Measurements from ENCODE around the gene SLC35G1. TPM values are rescaled to one million over a fixed set of nuclear protein-coding genes. Genes with fewer than 3 reads are reported as not detected.

The SLC35G1 gene
- total RNA-seq, 1 experiment from 2014 or later, result 3.6 TPM

GRCh38 chr10:93917821-93918220 lies 24.0 kb downstream of the SLC35G1 start:
- TF ChIP-seq CTCF (IDR thresholded peaks at IDR 0.05; ENCODE audit: unreplicated experiment), result no peak
- no peaks in the 10 kb centered on the region for H3K9me3 Mint-ChIP-seq (ENCODE audit: low read depth, unreplicated experiment)
- no TSS peak for BruUV-seq (replicated peaks)
- H3K4me3 Mint-ChIP-seq (ENCODE audit: low read depth, unreplicated experiment), result no peak overlapping the region
- H3K27ac Mint-ChIP-seq (ENCODE audit: unreplicated experiment), result no peak overlapping the region
- H3K27me3 Mint-ChIP-seq (ENCODE audit: unreplicated experiment), result no peaks in the 10 kb centered on the region
- H3K36me3 Mint-ChIP-seq (ENCODE audit: insufficient read depth, unreplicated experiment), result no peaks in the 10 kb centered on the region
- CTCF ChIA-PET, result interaction anchor here (0.7 to 2.4 kb wide), 3 partner anchors 11 to 403 kb away, joined by 3 to 38 read pairs (median 3); no protein-coding TSS in a partner anchor
- intact Hi-C loops (cut with micrococcal nuclease; ENCODE audit: unreplicated experiment), result loop anchor here (5.0 to 10.0 kb wide), 2 partner anchors 309 to 527 kb away; no protein-coding TSS in a partner anchor
- no peak for DNase-seq
- no peaks in the 10 kb centered on the region for H3K4me1 Mint-ChIP-seq (ENCODE audit: low read depth, unreplicated experiment)

DNA sequence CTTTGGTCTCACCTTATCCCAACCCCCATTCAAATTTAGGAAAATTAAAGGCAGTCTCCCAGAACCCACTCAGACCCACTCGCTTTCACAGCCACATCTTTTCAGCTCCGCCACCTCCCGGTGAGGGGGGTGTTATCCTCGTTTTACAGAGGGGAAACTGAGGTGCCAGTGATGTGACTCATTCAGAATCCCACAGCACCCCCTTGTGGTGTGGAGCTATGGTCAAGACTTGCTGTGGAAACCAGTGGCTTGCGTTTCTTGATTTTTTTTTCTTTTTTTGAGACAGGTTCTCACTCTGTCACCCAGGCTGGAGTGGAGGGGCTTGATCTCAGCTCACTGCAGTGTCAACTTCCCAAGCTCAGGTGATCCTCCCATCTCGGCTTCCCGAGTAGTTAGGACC lies 27.6 kb downstream of the SLC35G1 start:
- CTCF ChIA-PET, result no interaction called here
- no TSS peak for BruUV-seq (replicated peaks)
- no peaks in the 10 kb centered on the region for H3K4me1 Mint-ChIP-seq (ENCODE audit: low read depth, unreplicated experiment)
- peak; percentile 11 for DNase-seq
- intact Hi-C loops (cut with micrococcal nuclease; ENCODE audit: unreplicated experiment), result no loop called here
- no peaks in the 10 kb centered on the region for H3K27me3 Mint-ChIP-seq (ENCODE audit: unreplicated experiment)
- no peak overlapping the region for H3K4me3 Mint-ChIP-seq (ENCODE audit: low read depth, unreplicated experiment)
- TF ChIP-seq CTCF (IDR thresholded peaks at IDR 0.05; ENCODE audit: unreplicated experiment), result no peak
- no peak overlapping the region for H3K27ac Mint-ChIP-seq (ENCODE audit: unreplicated experiment)
- H3K36me3 Mint-ChIP-seq (ENCODE audit: insufficient read depth, unreplicated experiment), result no peaks in the 10 kb centered on the region
- H3K9me3 Mint-ChIP-seq (ENCODE audit: low read depth, unreplicated experiment), result no peaks in the 10 kb centered on the region

DNA sequence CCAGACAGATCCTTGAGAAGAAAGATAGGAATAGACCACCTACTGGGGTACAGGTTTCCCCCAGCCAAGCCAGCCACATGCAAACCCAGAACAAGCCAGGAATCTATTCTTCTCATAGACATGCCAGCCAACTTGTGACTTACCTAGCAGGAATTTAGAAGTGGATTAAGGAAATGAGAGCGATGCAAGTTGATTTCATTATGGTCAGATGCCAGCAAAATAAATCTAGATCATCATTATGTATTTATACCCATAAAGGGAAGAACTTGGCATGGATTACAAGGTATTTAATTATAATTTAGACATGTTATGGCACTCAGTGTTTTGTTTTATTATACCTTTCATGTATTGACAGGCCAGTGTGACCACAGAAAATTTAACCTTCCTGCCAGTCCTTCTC lies 32.8 kb downstream of the SLC35G1 start:
- no peak for DNase-seq
- no peak for TF ChIP-seq CTCF (IDR thresholded peaks at IDR 0.05; ENCODE audit: unreplicated experiment)
- no TSS peak for BruUV-seq (replicated peaks)
- Mint-ChIP-seq H3K27ac (ENCODE audit: unreplicated experiment) (no peak overlapping the region), H3K9me3 (ENCODE audit: low read depth, unreplicated experiment) (peaks cover 5% of the 10 kb centered on the region), H3K4me3 (ENCODE audit: low read depth, unreplicated experiment) (no peak overlapping the region), H3K36me3 (ENCODE audit: insufficient read depth, unreplicated experiment) (no peaks in the 10 kb centered on the region), H3K4me1 (ENCODE audit: low read depth, unreplicated experiment) (no peaks in the 10 kb centered on the region), H3K27me3 (ENCODE audit: unreplicated experiment) (peaks cover 20% of the 10 kb centered on the region)
- intact Hi-C loops (cut with micrococcal nuclease; ENCODE audit: unreplicated experiment), result no loop called here
- CTCF ChIA-PET, result no interaction called here

- no peak for TF ChIP-seq CTCF (IDR thresholded peaks at IDR 0.05; ENCODE audit: unreplicated experiment)
- peaks cover 14% of the 10 kb centered on the region for H3K27me3 Mint-ChIP-seq (ENCODE audit: unreplicated experiment)
- CTCF ChIA-PET, result no interaction called here
- no peak for DNase-seq
- H3K27ac Mint-ChIP-seq (ENCODE audit: unreplicated experiment), result no peak overlapping the region
- no peaks in the 10 kb centered on the region for H3K36me3 Mint-ChIP-seq (ENCODE audit: insufficient read depth, unreplicated experiment)
- no peaks in the 10 kb centered on the region for H3K4me1 Mint-ChIP-seq (ENCODE audit: low read depth, unreplicated experiment)
- H3K4me3 Mint-ChIP-seq (ENCODE audit: low read depth, unreplicated experiment), result no peak overlapping the region
- BruUV-seq (replicated peaks), result no TSS peak
- H3K9me3 Mint-ChIP-seq (ENCODE audit: low read depth, unreplicated experiment), result no peaks in the 10 kb centered on the region
- intact Hi-C loops (cut with micrococcal nuclease; ENCODE audit: unreplicated experiment), result no loop called here
Observed at GRCh38 chr10:93938140-93938539, 44.4 kb downstream of the SLC35G1 start.

Data from Calu3 (cell line).